DOHH2 (cell line): ENCODE data around the gene MT4.

ENCODE experiments used
- EZH2phosphoT487 ChIP-seq: fragments of 200-600 bp; sonication (generic); IDR thresholded peaks from 2 replicates; pipeline ENCODE4 v1.6.1; 2017; ENCODE audit warnings: borderline replicate concordance, mild to moderate bottlenecking, antibody characterized with exemption, low read length, moderate library complexity, mixed read lengths
- TF ChIP-seq, protein P1 (sequence below): fragments of 200-600 bp; sonication (generic); IDR thresholded peaks from one replicate; pipeline ENCODE4 v1.5.1; 2014; ENCODE audit warnings: antibody characterized with exemption, mild to moderate bottlenecking, low read depth, low read length; ENCODE audit not compliant: poor library complexity, severe bottlenecking

DNA sequence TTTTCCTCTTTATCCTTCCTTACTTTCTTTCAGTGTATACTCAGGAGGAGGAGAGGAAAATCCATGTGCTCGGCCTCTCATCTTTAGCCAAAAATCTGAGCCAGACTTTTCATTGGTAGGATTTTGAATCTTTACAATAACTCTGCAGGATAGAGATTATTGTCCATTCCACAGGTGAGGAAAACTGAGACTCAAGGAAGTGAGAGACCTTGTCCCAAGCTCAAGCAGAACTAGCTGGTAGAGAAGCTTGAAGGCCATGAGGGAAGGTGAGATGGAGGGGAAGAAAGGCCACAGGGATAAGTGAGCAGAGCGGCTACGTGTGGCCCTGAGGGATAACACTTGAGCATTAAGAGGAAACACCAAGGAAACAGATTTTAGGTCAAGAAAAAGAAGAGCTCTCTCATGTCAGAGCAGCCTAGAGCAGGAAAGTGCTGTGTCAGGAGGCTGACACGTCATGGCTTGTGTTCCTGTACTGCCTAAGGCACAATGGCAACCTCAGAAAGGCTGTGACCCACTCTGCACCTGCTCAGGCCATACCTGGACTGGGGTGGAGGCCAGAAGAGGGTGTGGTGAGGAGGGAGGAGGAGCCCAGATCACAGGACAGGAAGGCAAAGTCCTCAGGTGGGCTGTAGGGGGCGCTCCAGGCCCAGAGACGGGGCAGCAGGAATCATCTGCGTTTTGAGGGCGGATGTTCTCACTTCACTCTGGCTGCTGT, 11.9 kb downstream of the MT4 start:
- TF ChIP-seq, protein P1, sequence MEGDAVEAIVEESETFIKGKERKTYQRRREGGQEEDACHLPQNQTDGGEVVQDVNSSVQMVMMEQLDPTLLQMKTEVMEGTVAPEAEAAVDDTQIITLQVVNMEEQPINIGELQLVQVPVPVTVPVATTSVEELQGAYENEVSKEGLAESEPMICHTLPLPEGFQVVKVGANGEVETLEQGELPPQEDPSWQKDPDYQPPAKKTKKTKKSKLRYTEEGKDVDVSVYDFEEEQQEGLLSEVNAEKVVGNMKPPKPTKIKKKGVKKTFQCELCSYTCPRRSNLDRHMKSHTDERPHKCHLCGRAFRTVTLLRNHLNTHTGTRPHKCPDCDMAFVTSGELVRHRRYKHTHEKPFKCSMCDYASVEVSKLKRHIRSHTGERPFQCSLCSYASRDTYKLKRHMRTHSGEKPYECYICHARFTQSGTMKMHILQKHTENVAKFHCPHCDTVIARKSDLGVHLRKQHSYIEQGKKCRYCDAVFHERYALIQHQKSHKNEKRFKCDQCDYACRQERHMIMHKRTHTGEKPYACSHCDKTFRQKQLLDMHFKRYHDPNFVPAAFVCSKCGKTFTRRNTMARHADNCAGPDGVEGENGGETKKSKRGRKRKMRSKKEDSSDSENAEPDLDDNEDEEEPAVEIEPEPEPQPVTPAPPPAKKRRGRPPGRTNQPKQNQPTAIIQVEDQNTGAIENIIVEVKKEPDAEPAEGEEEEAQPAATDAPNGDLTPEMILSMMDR, result peak; percentile 89
- no peak for TF ChIP-seq EZH2phosphoT487
